Neural cell (in vitro differentiated cells): ENCODE measurements around the gene HIVEP1. TPM values are rescaled to one million over a fixed set of nuclear protein-coding genes. Genes with fewer than 3 reads are reported as not detected.
"Not testable (repeated sequence)": the region's sequence is repeated elsewhere in the genome, so short reads cannot be mapped to it uniquely, and the experiment has no call there.

Source experiments
- H2AFZ ChIP-seq: fragments of 200-600, 300-800 bp; sonication (generic), shearing (Covaris generic); 2 replicates; pipeline ENCODE4 v1.6.0; 2014; ENCODE audit warnings: low read depth, mild to moderate bottlenecking, antibody characterized with exemption, low read length, moderate library complexity
- H3F3A ChIP-seq: fragments of 200-600 bp; shearing (Covaris generic); 2 replicates; pipeline ENCODE4 v1.6.1; 2016; ENCODE audit warnings: mild to moderate bottlenecking, moderate library complexity, mixed read lengths, antibody characterized with exemption, low read length; ENCODE audit not compliant: insufficient read depth, poor library complexity, severe bottlenecking
- H3K27ac ChIP-seq: fragments of 200-600, 300-800 bp; sonication (generic), shearing (Covaris generic); 2 replicates; pipeline ENCODE4 v1.5.1; 2014; ENCODE audit warnings: mild to moderate bottlenecking, low read length, moderate library complexity
- H3K27me3 ChIP-seq: fragments of 300-800, 200-600 bp; sonication (generic), shearing (Covaris generic); 2 replicates; pipeline ENCODE4 v1.6.0; 2014; ENCODE audit warnings: mild to moderate bottlenecking, low read depth, low read length, moderate library complexity; ENCODE audit not compliant: insufficient read depth
- H3K36me3 ChIP-seq: fragments of 300-800, 200-600 bp; sonication (generic), shearing (Covaris generic); 2 replicates; pipeline ENCODE4 v1.5.1; 2014; ENCODE audit warnings: mild to moderate bottlenecking, antibody characterized with exemption, low read length, moderate library complexity; ENCODE audit not compliant: insufficient read depth
- H3K4me2 ChIP-seq: fragments of 300-800, 200-600 bp; sonication (generic), shearing (Covaris generic); 2 replicates; pipeline ENCODE4 v1.6.0; 2014; ENCODE audit warnings: mild to moderate bottlenecking, low read length
- H3K4me3 ChIP-seq: fragments of 300-800, 200-600 bp; sonication (generic), shearing (Covaris generic); 2 replicates; pipeline ENCODE4 v1.5.1; 2014; ENCODE audit warnings: mild to moderate bottlenecking, low read length, moderate library complexity
- H3K79me2 ChIP-seq: fragments of 200-600 bp; shearing (Covaris generic); replicated peaks from 2 replicates; pipeline ENCODE4 v1.6.0; 2014; ENCODE audit warnings: mild to moderate bottlenecking, low read length, moderate library complexity; ENCODE audit not compliant: insufficient read depth
- H3K9ac ChIP-seq: fragments of 300-800, 200-600 bp; sonication (generic), shearing (Covaris generic); 2 replicates; pipeline ENCODE4 v1.6.1; 2016; ENCODE audit warnings: mild to moderate bottlenecking, low read length, mixed read lengths
- H3K9me2 ChIP-seq: fragments of 200-600 bp; shearing (Covaris generic); 2 replicates; pipeline ENCODE4 v1.6.1; 2016; ENCODE audit warnings: mild to moderate bottlenecking, low read length, mixed read lengths; ENCODE audit not compliant: insufficient read depth
- H3K9me3 ChIP-seq: fragments of 200-600, 300-800 bp; sonication (generic), shearing (Covaris generic); 2 replicates; pipeline ENCODE4 v1.6.1; 2016; ENCODE audit warnings: mild to moderate bottlenecking, mixed run types, low read length, moderate library complexity, mixed read lengths
- H4K20me1 ChIP-seq: fragments of 200-600 bp; shearing (Covaris generic); 2 replicates; pipeline ENCODE4 v1.6.1; 2016; ENCODE audit warnings: mild to moderate bottlenecking, mixed run types; ENCODE audit not compliant: insufficient read depth
- CTCF ChIP-seq: fragments of 450-650 bp; IDR thresholded peaks from 2 replicates; pipeline ENCODE4 v1.5.1; 2014; ENCODE audit warnings: antibody characterized with exemption, mild to moderate bottlenecking, moderate library complexity; ENCODE audit not compliant: poor library complexity, severe bottlenecking
- EP300 ChIP-seq: fragments of 450-650 bp; conservative IDR thresholded peaks from 2 replicates; pipeline ENCODE4 v1.6.1; 2014; ENCODE audit warnings: antibody characterized with exemption, mild to moderate bottlenecking, moderate library complexity; ENCODE audit not compliant: poor library complexity, severe bottlenecking
- EZH2 ChIP-seq: fragments of 200-600, 300-800 bp; shearing (Covaris generic), sonication (generic); IDR thresholded peaks from 2 replicates; pipeline ENCODE4 v1.6.1; 2014; ENCODE audit warnings: antibody characterized with exemption, low read length, borderline replicate concordance, mild to moderate bottlenecking; ENCODE audit not compliant: insufficient read depth, poor library complexity, severe bottlenecking
- MXI1 ChIP-seq: fragments of 450-650 bp; conservative IDR thresholded peaks from 2 replicates; pipeline ENCODE4 v1.6.1; 2014; ENCODE audit warnings: antibody characterized with exemption, mild to moderate bottlenecking; ENCODE audit not compliant: poor library complexity, severe bottlenecking
- POLR2AphosphoS5 ChIP-seq: IDR thresholded peaks from 2 replicates; pipeline ENCODE4 v1.6.1; 2012
- RAD21 ChIP-seq: fragments of 450-650 bp; conservative IDR thresholded peaks from 2 replicates; pipeline ENCODE4 v1.6.1; 2014; ENCODE audit warnings: antibody characterized with exemption, mild to moderate bottlenecking, moderate library complexity
- REST ChIP-seq: IDR thresholded peaks from 2 replicates; pipeline ENCODE4 v1.6.1; 2012; ENCODE audit warnings: borderline replicate concordance
- SMC3 ChIP-seq: fragments of 450-650 bp; conservative IDR thresholded peaks from 2 replicates; pipeline ENCODE4 v1.6.1; 2014; ENCODE audit warnings: antibody characterized with exemption, mild to moderate bottlenecking, moderate library complexity; ENCODE audit not compliant: poor library complexity
- TAF1 ChIP-seq: IDR thresholded peaks from 2 replicates; pipeline ENCODE4 v1.6.1; 2012; ENCODE audit warnings: low read depth
- polyA plus RNA-seq: library from polyadenylated mRNA; depleted of rRNA; stranded (reverse); fragments of >200 nt; gene quantifications from 2 replicates; pipeline ENCODE4 v1.2.3, GENCODE V29; 2014

The HIVEP1 gene
- polyA plus RNA-seq, 1 donor from 2014 or later = 3.6 TPM

- Histone ChIP-seq H4K20me1 (no peaks in the 10 kb centered on the region), H2AFZ (no peak overlapping the region), H3K4me3 (no peak overlapping the region), H3K4me2 (no peak overlapping the region), H3K27ac (no peak overlapping the region), H3F3A (no peaks in the 10 kb centered on the region), H3K79me2 (no peaks in the 10 kb centered on the region), H3K9ac (no peak overlapping the region), H3K36me3 (no peaks in the 10 kb centered on the region), H3K9me2 (no peaks in the 10 kb centered on the region), H3K27me3 (no peaks in the 10 kb centered on the region), H3K9me3 (no peaks in the 10 kb centered on the region)
- TF ChIP-seq REST (no peak), TAF1 (no peak), CTCF (no peak), RAD21 (no peak), EZH2 (no peak), EP300 (no peak), SMC3 (no peak), MXI1 (no peak), POLR2AphosphoS5 (no peak)
These were observed 93.2 kb downstream of the HIVEP1 start for GRCh38 chr6:12105271-12105670.

GRCh38 chr6:12108376-12108775, 96.3 kb downstream of the HIVEP1 start:
- H3K79me2 ChIP-seq, H3K9me3 ChIP-seq, H3K27me3 ChIP-seq, H3K36me3 ChIP-seq, H3K9ac ChIP-seq, H3K4me2 ChIP-seq, H3F3A ChIP-seq, H2AFZ ChIP-seq, H3K4me3 ChIP-seq, H3K9me2 ChIP-seq, H4K20me1 ChIP-seq, H3K27ac ChIP-seq: not testable (repeated sequence)
